Measurements from ENCODE around the gene FDX1. TPM values are rescaled to one million over a fixed set of nuclear protein-coding genes. Genes with fewer than 3 reads are reported as not detected.

Gene FDX1
- total RNA-seq, 1 donor from 2014 or later = 12.2 TPM

DNA sequence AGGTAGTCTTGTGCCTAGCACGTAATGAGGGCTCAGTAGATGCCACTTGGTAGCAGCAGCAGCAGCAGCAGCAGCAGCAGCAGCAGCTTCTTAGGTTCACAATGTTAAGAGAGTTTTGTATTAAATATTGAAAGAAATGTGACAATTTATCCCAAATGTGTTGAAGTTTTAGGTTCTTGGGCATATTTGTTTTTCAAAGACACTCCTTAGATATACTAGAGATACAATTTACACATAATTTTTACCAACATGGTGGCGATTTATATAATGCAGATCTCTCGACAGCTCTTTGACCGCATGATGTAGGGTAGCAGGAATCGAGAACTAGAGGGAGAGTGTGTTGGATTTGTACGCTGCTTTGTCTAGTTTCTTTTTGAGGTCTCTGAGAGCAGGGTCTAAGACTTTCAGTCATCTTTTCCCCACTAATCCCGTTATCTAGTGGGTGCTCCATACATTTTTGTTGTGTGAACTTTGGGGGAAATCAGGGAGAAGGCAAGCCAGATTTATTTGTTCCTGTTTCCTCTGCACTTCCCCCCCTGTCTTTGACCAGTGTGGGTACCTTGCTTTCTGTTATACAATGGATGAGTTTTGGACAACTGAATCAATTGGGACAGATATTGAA lies 1.4 kb downstream of the FDX1 start:
- intact Hi-C loops (cut with micrococcal nuclease) = loop anchor here (5.0 to 10.0 kb wide), 3 partner anchors 354 to 1444 kb away; partner anchors contain the start of genes ALG9, CFAP68 and FDXACB1

DNA sequence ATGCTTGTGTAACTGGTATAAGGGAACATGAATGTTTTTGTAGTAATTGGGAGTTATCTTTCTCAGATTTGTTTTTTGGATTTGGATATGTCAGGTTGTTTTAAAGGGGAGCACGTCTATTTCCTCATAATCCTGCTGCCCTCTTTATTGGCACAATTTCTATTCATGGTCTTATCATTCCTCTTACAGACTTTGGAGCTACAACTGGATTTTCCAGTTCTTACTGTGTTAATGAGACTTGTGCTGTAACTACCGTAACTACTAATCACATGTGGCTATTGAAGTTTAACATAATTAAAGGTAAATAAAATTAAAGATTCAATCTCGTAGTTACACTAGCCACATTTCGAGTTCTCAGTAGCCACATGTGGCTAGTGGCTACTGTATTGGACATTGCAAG lies 1.9 kb downstream of the FDX1 start:
- intact Hi-C loops (cut with micrococcal nuclease) = loop anchor here (5.0 to 10.0 kb wide), 3 partner anchors 354 to 1443 kb away; partner anchors contain the start of genes ALG9, CFAP68 and FDXACB1

DNA sequence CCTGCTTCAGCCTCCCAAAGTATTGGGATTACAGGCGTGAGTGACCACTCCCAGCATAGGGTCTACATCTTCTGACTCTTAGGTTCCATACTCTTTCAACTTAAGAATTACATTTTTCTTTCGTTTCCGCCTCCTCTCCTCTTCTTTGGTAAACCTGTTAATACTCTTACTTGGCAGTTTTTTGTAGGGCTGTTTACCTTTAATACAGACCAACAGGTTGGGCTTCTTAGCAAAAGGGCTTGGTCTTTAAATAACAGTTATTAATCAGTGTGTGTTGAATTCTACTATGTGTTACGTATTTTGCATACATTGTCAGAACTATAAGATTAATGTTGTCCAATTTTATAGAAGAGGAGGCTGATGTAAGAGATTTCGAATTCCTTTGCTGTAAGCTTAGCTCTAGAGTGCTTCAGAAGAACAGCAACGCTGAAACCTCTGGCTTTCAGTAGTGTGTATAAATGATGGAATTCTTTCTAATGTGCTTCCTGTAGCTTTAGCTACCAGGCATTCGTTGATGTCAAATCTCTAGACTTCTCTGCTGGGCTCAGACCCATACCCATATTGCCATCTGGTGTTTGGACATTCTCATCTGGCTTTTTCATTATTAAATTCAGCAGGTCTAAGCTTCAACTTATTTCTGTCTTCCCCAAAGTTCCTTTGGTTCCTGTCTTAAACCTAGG lies 3.1 kb downstream of the FDX1 start:
- intact Hi-C loops (cut with micrococcal nuclease) = loop anchor here (1.0 to 10.0 kb wide), 10 partner anchors 57 to 1442 kb away; partner anchors contain the start of genes ALG9, CFAP68 and FDXACB1

DNA sequence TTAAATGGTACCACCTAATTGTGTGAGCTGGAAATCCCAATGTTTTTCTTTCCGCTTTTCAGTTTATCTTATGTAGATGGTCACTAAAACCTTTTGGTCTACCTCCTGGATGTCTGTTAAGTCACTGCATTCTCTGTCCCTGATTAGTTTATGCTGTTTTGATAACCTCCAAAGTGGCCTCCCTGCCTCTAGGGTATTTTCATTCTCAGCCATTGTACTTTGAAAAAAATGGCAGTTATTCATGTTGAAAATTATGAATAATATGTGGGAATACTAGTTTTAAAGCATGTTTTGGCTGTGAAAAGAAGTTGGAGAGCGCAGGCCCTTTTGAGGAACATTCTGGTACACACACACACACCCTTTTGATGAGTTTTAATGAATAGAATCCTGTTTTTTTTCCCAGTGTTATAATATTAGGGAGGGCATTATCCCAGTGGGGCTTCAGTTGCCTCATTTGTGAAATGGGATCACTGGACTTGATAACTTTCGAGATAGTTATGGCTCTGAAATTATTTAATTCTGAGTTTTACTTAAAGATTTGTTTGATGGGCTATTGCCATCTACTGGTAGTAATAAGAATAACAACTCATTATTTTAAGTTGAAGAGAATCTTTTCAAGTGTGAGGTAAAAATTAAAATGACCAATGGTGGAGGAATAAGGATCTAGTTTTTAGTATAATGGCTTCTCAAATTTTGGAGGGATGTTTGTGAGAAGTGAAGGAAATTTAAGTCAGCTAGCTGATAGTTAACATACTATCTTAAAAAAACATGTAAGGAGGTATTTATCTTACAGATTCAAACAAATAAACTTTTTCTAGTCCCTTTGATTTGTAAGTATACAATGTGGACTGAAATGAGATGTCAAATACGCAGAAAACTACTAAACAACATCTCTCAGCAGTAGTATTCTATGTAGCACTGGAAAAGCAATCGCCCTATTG lies 3.9 kb downstream of the FDX1 start:
- intact Hi-C loops (cut with micrococcal nuclease) = loop anchor here (1.0 to 10.0 kb wide), 10 partner anchors 57 to 1441 kb away; partner anchors contain the start of genes ALG9, CFAP68 and FDXACB1

DNA sequence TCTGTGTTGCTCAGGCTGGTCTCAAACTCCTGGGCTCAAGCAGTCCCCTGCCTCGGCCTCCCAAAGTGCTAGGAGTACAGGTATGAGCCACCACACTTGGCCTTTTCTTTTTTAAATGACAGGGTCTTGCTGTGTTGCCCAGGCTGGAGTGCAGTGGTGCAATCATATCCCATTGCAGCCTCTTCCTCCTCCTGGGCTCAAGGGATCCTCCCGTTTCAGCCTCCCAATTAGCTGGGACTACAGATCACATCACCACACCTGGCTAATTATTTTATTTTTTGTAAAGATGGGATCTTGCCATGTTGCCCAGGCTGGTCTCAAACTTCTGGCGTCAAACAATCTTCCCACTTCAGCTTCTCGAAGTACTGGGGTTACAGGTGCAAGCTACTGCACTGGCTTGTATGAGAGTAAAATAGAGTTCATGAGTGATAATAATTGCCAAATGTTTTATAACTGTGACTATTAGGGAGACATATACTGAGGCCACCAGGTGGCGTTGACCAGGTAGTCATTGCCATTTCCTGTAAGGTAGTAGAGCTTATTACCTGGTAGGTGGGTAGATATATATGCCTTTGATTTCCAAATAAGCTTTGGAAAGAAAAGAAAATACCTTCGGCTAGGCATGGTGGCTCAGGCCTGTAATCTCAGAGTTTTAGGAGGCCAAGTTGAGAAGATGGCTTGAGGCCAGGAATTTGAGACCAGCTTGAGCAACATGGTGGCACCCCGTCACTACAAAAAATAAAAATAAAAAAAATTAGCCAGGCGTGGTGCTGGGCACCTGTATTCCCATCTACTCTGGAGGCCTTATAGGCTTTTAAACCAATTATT lies 5.4 kb downstream of the FDX1 start:
- intact Hi-C loops (cut with micrococcal nuclease) = loop anchor here (5.0 to 10.0 kb wide), 3 partner anchors 358 to 1440 kb away; partner anchors contain the start of genes ALG9, CFAP68 and FDXACB1

DNA sequence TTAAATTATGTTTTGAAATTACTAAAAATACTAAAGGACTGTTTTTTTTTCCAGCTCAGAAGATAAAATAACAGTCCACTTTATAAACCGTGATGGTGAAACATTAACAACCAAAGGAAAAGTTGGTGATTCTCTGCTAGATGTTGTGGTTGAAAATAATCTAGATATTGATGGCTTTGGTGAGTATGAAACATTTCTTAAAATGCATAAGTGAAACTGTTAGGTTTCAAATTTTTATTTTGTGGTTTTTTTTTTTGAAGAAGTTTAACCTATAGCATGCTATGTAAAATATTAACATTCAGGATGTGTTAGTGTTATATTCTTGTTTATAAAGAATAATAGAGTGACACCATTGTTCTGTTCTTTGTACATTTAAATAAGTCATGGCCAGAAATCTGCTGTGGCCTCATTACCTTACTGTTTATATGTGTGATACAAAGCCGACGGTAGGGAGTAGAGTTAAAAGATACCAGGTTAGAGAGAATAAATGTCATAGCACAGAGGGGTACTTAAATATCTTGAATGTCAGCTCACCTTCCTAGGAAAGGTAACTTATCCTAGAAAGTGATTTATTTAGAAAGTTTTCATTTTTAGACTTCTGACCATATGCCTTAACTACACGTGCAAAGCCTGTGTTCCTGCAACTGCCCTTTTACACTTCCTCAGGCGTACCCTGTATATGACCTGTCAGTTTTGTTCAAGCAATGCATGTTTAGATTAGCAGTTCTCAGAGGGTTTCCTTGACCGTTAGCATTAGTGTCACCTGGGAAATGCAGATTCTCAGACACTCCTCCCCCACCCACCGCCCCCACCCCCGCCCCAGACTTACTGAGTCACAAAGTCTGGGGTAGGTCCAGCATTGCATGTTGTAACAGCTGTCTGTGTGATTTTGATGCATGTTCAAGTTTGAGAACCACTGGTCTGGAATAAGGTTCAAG lies 6.3 kb downstream of the FDX1 start:
- intact Hi-C loops (cut with micrococcal nuclease) = loop anchor here (10.0 kb wide), 2 partner anchors 1009 to 1439 kb away; partner anchors contain the start of genes ALG9, CFAP68 and FDXACB1

DNA sequence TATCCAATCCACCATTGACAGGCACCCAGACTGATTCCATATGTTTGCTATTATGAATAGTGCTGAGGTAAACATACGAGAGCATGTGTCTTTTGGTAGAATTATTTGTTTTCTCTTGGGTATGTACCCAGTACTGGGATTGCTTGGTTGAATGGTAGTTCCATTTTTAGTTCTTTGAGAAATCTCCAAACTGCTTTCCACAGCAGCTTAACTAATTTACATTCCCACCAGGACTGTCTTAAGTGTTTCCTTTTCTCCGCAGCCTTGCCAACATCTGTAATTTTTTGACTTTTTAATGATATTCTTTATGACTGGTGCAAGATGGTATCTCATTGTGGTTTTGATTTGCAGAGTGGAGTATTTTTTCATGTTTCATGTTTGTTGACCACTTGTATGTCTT lies 8.3 kb downstream of the FDX1 start:
- intact Hi-C loops (cut with micrococcal nuclease) = loop anchor here (10.0 kb wide), 2 partner anchors 1007 to 1437 kb away; partner anchors contain the start of genes ALG9, CFAP68 and FDXACB1

DNA sequence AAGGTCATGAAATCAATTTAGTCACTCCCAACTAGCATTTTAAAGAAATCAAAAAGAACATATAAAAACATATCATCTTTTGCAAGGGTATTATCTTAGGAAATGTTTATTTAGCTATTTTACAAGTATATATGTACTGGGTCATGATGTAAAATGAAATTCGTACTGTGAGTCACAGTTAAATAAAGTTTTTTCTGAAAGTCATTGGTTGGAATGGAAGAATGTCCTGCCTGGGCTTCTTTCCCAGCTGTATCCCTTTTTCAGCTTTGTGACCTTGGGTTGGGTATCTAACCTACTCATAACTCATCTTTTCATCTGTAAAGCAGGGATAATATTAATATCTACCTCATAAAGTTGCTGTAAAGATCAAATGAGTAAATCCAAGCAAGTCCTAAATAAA lies 15.7 kb downstream of the FDX1 start:
- intact Hi-C loops (cut with micrococcal nuclease) = loop anchor here (5.0 kb wide), 1 partner anchor 267 kb away; the partner anchor contains the start of gene ARHGAP20

DNA sequence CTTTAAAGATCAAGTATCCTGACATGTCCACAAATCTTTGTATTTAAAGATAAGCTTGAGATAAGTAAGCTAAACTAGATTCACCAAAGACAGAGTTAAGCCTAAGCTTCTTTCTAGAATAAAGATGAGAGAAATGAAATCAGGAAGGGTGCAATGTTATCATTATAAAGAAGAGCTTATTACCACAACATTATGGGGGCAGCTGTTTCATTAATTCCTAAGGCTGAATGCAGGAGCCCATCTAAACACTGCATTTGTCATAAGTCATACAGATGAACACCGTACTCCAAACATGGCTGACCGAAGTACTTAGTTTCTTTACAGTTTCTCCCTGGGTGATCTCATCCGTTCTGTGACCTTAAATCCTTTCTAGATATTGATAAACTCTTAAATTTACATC lies 16.3 kb downstream of the FDX1 start:
- intact Hi-C loops (cut with micrococcal nuclease) = loop anchor here (5.0 kb wide), 1 partner anchor 266 kb away; the partner anchor contains the start of gene ARHGAP20

DNA sequence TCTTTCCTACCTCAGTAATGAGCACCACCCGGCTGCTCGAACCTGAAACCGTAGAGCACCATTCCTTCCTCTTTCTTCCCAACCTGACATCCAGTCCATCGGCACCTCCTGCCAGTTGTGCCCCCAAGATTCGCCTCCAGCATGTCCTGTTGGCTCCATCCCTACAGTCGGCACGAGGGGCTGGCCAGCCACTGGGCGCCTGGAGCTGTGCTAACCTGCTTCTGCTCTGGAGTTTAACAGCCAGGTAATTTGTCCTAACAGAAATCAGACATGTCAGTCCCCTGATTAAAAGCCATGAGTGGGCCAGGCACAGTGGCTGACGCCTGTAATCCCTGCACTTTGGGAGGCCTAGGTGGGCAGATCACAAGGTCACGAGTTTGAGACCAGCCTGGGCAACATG lies 16.8 kb downstream of the FDX1 start:
- intact Hi-C loops (cut with micrococcal nuclease) = loop anchor here (5.0 kb wide), 1 partner anchor 266 kb away; the partner anchor contains the start of gene ARHGAP20

DNA sequence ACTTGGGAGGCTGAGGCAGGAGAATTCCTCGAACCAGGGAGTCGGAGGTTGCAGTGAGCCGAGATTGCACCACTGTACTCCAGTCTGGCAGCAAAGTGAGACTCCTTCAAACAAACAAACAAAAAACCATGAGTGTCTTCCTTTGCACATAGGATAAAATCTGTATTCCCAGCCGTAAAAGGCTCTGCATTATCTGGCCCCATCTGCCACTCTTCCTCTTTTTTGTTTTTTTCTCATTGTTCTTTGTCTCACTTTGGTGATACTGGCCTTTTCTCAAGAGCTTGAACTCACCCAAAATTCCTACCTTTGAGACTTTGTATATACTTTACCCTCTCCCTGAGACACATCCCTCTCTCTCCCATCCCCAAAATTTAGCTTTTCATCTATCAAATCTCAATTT lies 17.6 kb downstream of the FDX1 start:
- intact Hi-C loops (cut with micrococcal nuclease) = loop anchor here (5.0 kb wide), 1 partner anchor 265 kb away; the partner anchor contains the start of gene ARHGAP20

DNA sequence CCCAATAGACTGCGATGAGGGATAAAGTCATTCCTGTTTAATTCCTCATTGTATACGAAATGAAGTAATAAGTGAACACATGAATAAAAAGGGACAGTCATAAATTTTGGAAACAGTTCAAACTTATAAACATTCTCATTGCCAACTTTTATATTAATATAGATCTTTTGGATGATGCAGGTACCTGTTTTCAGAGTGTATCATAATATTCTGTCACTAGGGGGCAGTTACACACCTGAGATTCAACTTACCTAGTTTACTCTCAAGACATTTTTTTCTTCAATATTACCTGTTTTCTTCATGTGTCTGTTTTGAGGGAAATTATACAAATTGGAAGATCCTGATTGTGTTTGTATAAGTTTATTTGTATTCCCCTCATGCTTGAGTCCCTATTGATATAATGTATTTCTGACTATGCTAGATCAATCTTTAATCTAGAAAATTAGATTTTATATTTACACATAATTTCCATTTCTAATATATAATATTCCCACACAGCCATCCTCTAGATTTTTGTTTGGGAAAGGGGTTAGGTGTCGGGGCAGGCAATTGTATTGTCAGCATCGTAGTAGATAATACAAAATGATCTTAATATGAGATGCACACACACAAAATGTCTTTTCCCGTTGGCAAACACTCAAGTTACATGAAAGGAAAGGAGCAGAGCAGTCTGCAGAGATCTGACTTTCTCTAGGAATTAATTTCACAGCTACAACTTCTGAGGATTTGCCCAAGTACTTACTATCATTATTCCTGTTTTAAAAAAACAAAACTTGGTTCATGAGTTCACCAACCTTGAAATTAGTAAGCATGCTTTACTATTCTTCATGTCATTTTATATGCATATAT lies 18.4 kb downstream of the FDX1 start:
- intact Hi-C loops (cut with micrococcal nuclease) = loop anchor here (1.0 to 5.0 kb wide), 4 partner anchors 81 to 835 kb away; partner anchors contain the start of gene ARHGAP20

DNA sequence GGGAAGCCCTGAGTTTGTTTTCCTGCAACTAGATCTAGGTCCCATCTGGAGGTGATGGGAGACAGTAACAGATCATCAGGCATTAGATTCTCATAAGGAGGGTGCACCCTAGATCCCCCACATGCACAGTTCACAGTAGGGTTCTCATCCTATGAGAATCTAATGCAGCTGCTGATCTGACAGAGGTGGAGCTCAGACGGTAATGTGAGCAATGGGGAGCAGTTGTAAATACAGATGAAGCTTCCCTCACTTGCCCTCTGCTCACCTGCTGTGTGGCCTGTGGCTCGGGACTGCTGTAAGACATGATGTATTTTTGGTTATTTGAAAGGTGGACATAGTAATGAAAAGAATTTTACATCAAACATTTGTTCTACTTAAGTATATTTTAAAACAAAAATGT lies 20.5 kb downstream of the FDX1 start:
- intact Hi-C loops (cut with micrococcal nuclease) = loop anchor here (5.0 to 10.0 kb wide), 4 partner anchors 358 to 1085 kb away; partner anchors contain the start of genes POU2AF1 and ZC3H12C

DNA sequence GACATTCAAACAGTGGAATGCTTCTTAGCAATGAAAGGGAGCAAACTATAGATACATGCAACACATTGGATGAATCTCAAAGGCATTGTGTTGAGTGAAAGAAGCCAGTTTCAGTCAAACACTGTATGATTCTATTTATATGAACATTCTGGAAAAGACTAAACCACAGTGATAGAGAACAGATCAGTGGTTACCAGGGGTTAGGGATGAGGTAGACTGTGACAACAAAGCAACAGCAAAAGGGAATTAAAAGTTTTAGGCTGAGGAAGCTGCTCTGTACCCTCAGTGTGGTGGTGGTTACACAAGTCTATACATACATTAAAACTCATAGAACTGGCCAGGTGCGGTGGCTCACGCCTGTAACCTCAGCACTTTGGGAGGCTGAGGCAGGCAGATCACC lies 23.0 kb downstream of the FDX1 start:
- intact Hi-C loops (cut with micrococcal nuclease) = loop anchor here (5.0 to 10.0 kb wide), 4 partner anchors 360 to 1082 kb away; partner anchors contain the start of genes POU2AF1 and ZC3H12C

DNA sequence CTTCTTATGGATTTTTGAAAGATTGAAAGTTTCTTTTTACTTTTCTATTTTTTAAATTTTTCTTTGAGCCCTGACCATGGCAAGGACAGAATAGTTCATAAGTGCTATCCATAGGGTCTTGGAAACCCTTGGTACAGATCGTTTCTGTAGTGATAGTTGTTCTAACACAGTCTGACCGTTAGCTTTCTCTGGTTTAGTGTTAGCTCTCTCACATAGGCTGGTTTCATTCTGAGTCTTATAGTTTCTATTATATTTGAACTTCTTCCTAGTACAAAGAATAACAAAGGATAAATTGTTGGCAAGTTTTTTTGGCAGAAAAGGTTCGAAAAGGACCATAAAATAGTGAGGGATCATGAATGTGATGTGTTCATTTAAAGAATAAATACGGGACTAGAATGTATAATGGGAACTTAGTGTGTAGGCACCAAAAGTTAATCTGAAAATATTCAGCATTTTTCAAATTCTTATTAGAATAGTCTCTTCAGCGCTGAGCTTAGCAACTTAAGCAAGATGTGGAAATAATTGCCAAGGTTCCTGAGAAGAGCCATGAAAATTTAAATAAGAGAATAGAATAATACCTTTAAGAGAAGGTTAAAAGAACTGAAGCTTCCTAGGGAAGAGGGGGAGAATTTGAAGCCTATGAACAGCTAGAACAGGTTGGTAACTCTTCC lies 24.1 kb downstream of the FDX1 start:
- intact Hi-C loops (cut with micrococcal nuclease) = loop anchor here (5.0 to 10.0 kb wide), 4 partner anchors 362 to 1081 kb away; partner anchors contain the start of genes POU2AF1 and ZC3H12C

DNA sequence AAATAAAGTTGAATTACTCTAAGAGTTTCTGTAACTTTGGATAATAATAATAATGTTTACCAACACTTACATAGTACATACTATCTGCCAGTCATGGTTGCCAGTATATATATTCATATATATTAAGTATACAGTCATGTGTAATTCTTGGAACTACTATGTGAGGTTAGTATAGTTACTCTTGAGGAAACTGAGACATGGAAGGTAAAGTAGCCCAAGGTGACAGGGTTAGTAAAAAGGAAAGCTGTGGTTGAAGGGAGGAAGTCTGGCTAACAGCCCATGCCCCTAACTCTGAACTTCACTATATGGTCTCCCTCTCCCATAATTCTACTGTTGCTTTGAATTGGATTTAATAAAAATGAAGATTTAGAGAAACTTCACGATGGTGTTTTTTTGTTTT lies 24.9 kb downstream of the FDX1 start:
- intact Hi-C loops (cut with micrococcal nuclease) = loop anchor here (5.0 to 10.0 kb wide), 4 partner anchors 362 to 1080 kb away; partner anchors contain the start of genes POU2AF1 and ZC3H12C

DNA sequence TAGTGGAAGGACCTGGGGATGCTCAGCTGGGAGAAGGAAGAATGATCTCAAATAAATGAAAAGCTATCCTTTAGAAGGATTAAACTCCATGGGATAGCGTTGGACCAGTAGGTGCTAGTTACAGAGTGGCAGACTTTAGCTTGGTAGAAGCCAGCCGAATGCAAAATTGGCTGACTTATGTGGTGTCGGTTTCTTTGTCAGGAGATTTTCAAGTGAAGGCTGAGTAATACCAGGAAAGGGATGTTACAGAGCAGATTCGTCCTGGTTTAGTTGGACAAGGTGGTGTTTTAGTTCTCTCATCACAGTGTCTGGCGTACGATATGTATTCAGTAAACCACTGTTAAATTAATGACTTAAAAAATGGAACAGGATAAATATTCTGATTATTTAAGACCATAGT lies 26.0 kb downstream of the FDX1 start:
- intact Hi-C loops (cut with micrococcal nuclease) = loop anchor here (10.0 kb wide), 1 partner anchor 1079 kb away; no protein-coding TSS in a partner anchor
